ENCODE data around the gene FAM114A2. TPM values are rescaled to one million over a fixed set of nuclear protein-coding genes. Genes with fewer than 3 reads are reported as not detected.

The FAM114A2 gene
- total RNA-seq, 5 donors from 2014 or later (not counting 1 experiment from before 2014, with no cell fraction given) = 28.4 to 37.3 (median 34.5) TPM

DNA sequence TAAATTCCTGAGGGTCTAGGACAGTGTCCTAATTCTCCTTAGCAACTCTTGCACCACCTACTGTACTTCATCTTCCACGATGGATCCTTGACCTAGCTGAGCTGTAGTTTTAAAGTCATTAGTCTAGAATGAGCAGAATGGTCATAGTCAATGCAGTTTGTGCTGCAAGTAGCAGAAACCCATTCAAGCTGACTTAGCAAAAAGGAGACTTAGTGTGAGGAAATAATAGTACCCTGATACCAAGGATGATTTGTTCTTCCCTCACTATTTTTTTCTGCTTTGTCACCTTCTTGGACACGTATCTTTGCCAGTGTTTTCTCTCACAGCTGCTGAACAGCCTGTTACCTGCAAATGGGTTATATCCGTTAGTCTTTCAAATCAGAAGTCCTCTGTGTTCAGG, 5.4 kb upstream of the FAM114A2 start:
- no peaks in the 10 kb centered on the region for H3K27me3 ChIP-seq (replicated peaks in 1 of 2; ENCODE audit: control insufficient read depth in 2 of 2, extremely low read depth in 1 of 2, insufficient read depth in 2 of 2, low read length in 1 of 2)
- Mint-ChIP-seq H3K27ac (no peak overlapping the region), H3K27me3 (no peaks in the 10 kb centered on the region), H3K4me1 (peaks cover 78 to 81% (median 78%) of the 10 kb centered on the region in 3 donors), H3K4me3 (no peak overlapping the region), H3K9me3 (no peaks in the 10 kb centered on the region), H3K36me3 (peaks cover 27% of the 10 kb centered on the region)
- no peak overlapping the region for H3K27ac ChIP-seq (ENCODE audit: low read length)
- POLR2A ChIA-PET = no interaction called here
- CTCF ChIA-PET = no interaction called here
- 100% methylated on average over 1 of the region's 3 CpGs for WGBS (ENCODE audit: insufficient coverage)
- ATAC-seq (replicated peaks in 1 of 4) (no peak), DNase-seq (no peak)
- H3K9me3 ChIP-seq = no peaks in the 10 kb centered on the region
- H3K4me3 ChIP-seq (ENCODE audit: control insufficient read depth in 1 of 2, extremely low read depth in 1 of 2, low read length in 1 of 2) = no peak overlapping the region
- peaks cover 13 to 18% of the 10 kb centered on the region in 2 experiments for H3K4me1 ChIP-seq (ENCODE audit: control insufficient read depth in 1 of 2, extremely low read depth in 1 of 2, insufficient read depth in 2 of 2, low read length in 2 of 2)
- peaks cover 3 to 10% of the 10 kb centered on the region in 2 donors for H3K36me3 ChIP-seq (ENCODE audit: control insufficient read depth in 2 of 2, extremely low read depth in 1 of 2, insufficient read depth in 1 of 2, low read length in 1 of 2)

- Mint-ChIP-seq H3K36me3 (peaks cover 25% of the 10 kb centered on the region), H3K27ac (no peak overlapping the region), H3K9me3 (no peaks in the 10 kb centered on the region), H3K27me3 (no peaks in the 10 kb centered on the region), H3K4me1 (peaks cover 78 to 88% (median 81%) of the 10 kb centered on the region in 3 donors), H3K4me3 (no peak overlapping the region)
- ATAC-seq (replicated peaks in 1 of 4) (no peak), DNase-seq (no peak)
- H3K27me3 ChIP-seq (replicated peaks in 1 of 2; ENCODE audit: control insufficient read depth in 2 of 2, extremely low read depth in 1 of 2, insufficient read depth in 2 of 2, low read length in 1 of 2) = no peaks in the 10 kb centered on the region
- no peak overlapping the region for H3K4me3 ChIP-seq (ENCODE audit: control insufficient read depth in 1 of 2, extremely low read depth in 1 of 2, low read length in 1 of 2)
- CTCF ChIA-PET = no interaction called here
- H3K27ac ChIP-seq (ENCODE audit: low read length) = no peak overlapping the region
- no peaks in the 10 kb centered on the region for H3K9me3 ChIP-seq
- peaks cover 15 to 22% of the 10 kb centered on the region in 2 experiments for H3K4me1 ChIP-seq (ENCODE audit: control insufficient read depth in 1 of 2, extremely low read depth in 1 of 2, insufficient read depth in 2 of 2, low read length in 2 of 2)
- POLR2A ChIA-PET = no interaction called here
- WGBS (ENCODE audit: insufficient coverage) = no CpG with 5 or more reads among the region's 2 CpGs
- peaks cover 3 to 10% of the 10 kb centered on the region in 2 donors for H3K36me3 ChIP-seq (ENCODE audit: control insufficient read depth in 2 of 2, extremely low read depth in 1 of 2, insufficient read depth in 1 of 2, low read length in 1 of 2)
These were observed 4.1 kb upstream of the FAM114A2 start for GRCh38 chr5:154042766-154043165.

- Histone ChIP-seq H3K36me3 (ENCODE audit: control insufficient read depth in 2 of 2, extremely low read depth in 1 of 2, insufficient read depth in 1 of 2, low read length in 1 of 2) (peaks cover 1 to 7% of the 10 kb centered on the region in 2 donors), H3K27me3 (replicated peaks in 1 of 2; ENCODE audit: control insufficient read depth in 2 of 2, extremely low read depth in 1 of 2, insufficient read depth in 2 of 2, low read length in 1 of 2) (no peaks in the 10 kb centered on the region), H3K4me3 (ENCODE audit: control insufficient read depth in 1 of 2, extremely low read depth in 1 of 2, low read length in 1 of 2) (peak overlapping the region; percentile 75 to 93), H3K4me1 (ENCODE audit: control insufficient read depth in 1 of 2, extremely low read depth in 1 of 2, insufficient read depth in 2 of 2, low read length in 2 of 2) (peaks cover 13 to 16% of the 10 kb centered on the region in 2 experiments), H3K9me3 (no peaks in the 10 kb centered on the region), H3K27ac (ENCODE audit: low read length) (peak overlapping the region; percentile 91)
- Mint-ChIP-seq H3K27ac (peak overlapping the region; percentile 94 to 95), H3K27me3 (no peaks in the 10 kb centered on the region), H3K36me3 (peaks cover 6% of the 10 kb centered on the region), H3K4me3 (peak overlapping the region; percentile 97), H3K4me1 (peaks cover 71 to 74% (median 72%) of the 10 kb centered on the region in 3 donors), H3K9me3 (no peaks in the 10 kb centered on the region)
- no CpG with 5 or more reads among the region's 1 CpG for WGBS (ENCODE audit: insufficient coverage)
- no peak for ATAC-seq (replicated peaks in 1 of 4)
- CTCF ChIA-PET = interaction anchor here in 1 of 2 donors (0.5 to 1.7 kb wide), 5 partner anchors 33 to 151 kb away, joined by 3 to 8 read pairs (median 5); partner anchors contain the start of gene GALNT10
- POLR2A ChIA-PET = interaction anchor here (0.7 to 1.0 kb wide), 5 partner anchors 20 to 405 kb away, joined by 3 to 4 read pairs (median 3); partner anchors contain the start of gene GALNT10 (in 1 of the 2)
- no peak for DNase-seq
These were observed 734 bp upstream of the FAM114A2 start for GRCh38 chr5:154039458-154039829.

DNA sequence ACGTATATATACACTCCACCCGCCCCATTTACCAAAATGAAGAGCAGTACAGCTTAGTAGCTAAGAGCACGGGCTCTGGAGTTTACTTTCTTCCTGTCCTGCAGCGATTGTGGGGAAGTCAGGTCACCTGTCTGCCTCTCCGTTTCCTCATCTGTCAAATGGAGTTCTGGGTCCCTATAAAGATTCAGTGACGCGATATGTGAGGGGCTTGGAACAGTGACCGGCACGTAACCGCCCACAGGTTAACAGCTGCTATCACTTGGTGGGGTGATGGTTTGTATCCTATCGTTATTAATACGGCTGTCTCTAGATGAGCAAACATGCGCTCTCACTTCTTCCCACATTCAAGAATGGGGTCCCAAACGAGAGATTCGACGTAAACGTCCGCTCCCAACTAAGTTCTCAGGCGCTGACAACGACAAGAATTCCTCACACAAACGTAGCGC, 426 bp downstream of the FAM114A2 start:
- peak in 25 of 35 experiments; percentile 2 to 33 (median 17) for DNase-seq
- Histone ChIP-seq H3K9me3 (no peaks in the 10 kb centered on the region), H3K4me3 (ENCODE audit: control insufficient read depth in 1 of 2, extremely low read depth in 1 of 2, low read length in 1 of 2) (peak overlapping the region; percentile 75 to 93), H3K36me3 (ENCODE audit: control insufficient read depth in 2 of 2, extremely low read depth in 1 of 2, insufficient read depth in 1 of 2, low read length in 1 of 2) (no peaks in the 10 kb centered on the region), H3K27me3 (replicated peaks in 1 of 2; ENCODE audit: control insufficient read depth in 2 of 2, extremely low read depth in 1 of 2, insufficient read depth in 2 of 2, low read length in 1 of 2) (no peaks in the 10 kb centered on the region), H3K4me1 (ENCODE audit: control insufficient read depth in 1 of 2, extremely low read depth in 1 of 2, insufficient read depth in 2 of 2, low read length in 2 of 2) (peaks cover 13 to 16% of the 10 kb centered on the region in 2 experiments), H3K27ac (ENCODE audit: low read length) (peak overlapping the region; percentile 91)
- Mint-ChIP-seq H3K27ac (peak overlapping the region; percentile 94 to 95), H3K4me3 (peak overlapping the region; percentile 97), H3K4me1 (peaks cover 63 to 67% (median 64%) of the 10 kb centered on the region in 3 donors), H3K9me3 (no peaks in the 10 kb centered on the region), H3K36me3 (peaks cover 10% of the 10 kb centered on the region), H3K27me3 (no peaks in the 10 kb centered on the region)
- POLR2A ChIA-PET = interaction anchor here in 1 of 2 donors (1.0 kb wide), 1 partner anchor 406 kb away, joined by 3 read pairs; no protein-coding TSS in a partner anchor
- peak; percentile 37 to 47 (median 41) for ATAC-seq (replicated peaks in 1 of 4)
- CTCF ChIA-PET = interaction anchor here in 1 of 2 donors (0.7 to 1.7 kb wide), 4 partner anchors 12 to 152 kb away, joined by 4 to 6 read pairs (median 4); partner anchors contain the start of gene GALNT10
- under 1% methylated on average over 14 of the region's 22 CpGs for WGBS (ENCODE audit: insufficient coverage)

DNA sequence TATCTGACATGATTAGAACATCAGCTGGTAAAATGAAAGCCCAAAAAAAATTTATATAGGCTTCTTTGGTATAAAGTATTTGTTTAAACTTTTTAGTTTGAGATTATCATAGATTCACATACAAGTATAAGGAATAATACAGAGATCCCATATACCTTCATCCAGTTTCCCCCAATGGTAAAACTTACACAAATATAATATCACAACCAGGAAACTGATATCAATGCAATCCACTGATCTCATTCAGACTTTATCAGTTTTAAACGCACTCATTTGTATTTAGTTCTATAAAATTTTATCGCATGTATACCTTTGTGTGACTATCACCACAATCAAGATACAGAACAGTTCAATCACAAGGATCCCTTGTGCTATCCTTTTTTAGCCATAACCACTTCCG, 3.8 kb downstream of the FAM114A2 start:
- ChIA-PET CTCF (no interaction called here), POLR2A (no interaction called here)

DNA sequence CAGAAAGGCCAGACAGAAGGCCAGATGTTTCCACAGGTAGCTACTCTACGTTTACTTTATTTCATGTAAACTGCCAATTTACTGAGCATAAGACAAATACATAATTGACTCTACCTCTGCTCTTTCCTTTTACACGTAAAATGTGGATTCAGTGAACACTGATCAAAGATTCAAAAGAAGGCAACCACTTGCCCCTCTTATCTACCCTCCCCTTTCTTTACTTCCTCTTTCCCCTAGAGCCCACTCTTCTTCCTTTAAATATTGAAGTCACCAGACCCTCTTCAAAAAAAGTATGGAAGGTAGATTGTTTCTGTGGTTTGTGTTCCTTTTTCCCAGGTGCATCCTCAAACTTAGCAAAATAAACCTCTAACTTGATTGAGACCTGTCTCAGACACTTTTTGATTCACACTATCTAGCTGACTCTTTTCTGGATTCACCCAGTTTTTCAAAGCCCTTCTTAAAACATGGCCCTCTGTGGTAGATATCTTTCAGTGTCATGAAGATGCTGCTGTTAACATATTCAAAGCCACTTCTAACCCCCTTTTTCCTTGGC, 6.7 kb downstream of the FAM114A2 start:
- ATAC-seq (replicated peaks in 1 of 4) = no peak
- H3K4me3 Mint-ChIP-seq = no peak overlapping the region
- Histone ChIP-seq H3K9me3 (no peaks in the 10 kb centered on the region), H3K4me1 (ENCODE audit: control insufficient read depth in 1 of 2, extremely low read depth in 1 of 2, insufficient read depth in 2 of 2, low read length in 2 of 2) (no peaks in the 10 kb centered on the region), H3K4me3 (ENCODE audit: control insufficient read depth in 1 of 2, extremely low read depth in 1 of 2, low read length in 1 of 2) (no peak overlapping the region), H3K27ac (ENCODE audit: low read length) (no peak overlapping the region), H3K36me3 (ENCODE audit: control insufficient read depth in 2 of 2, extremely low read depth in 1 of 2, insufficient read depth in 1 of 2, low read length in 1 of 2) (peaks cover 0 to 34% of the 10 kb centered on the region in 2 donors), H3K27me3 (replicated peaks in 1 of 2; ENCODE audit: control insufficient read depth in 2 of 2, extremely low read depth in 1 of 2, insufficient read depth in 2 of 2, low read length in 1 of 2) (no peaks in the 10 kb centered on the region)
- H3K9me3 Mint-ChIP-seq = no peaks in the 10 kb centered on the region
- DNase-seq = no peak
- ChIA-PET CTCF (interaction anchor here in 1 of 2 donors (0.5 kb wide), 1 partner anchor 219 kb away, joined by 3 read pairs; no protein-coding TSS in a partner anchor), POLR2A (no interaction called here)
- WGBS (ENCODE audit: insufficient coverage) = 82% methylated on average over 2 of the region's 2 CpGs
- peaks cover 13 to 29% (median 26%) of the 10 kb centered on the region in 3 donors for H3K4me1 Mint-ChIP-seq
- H3K27ac Mint-ChIP-seq = no peak overlapping the region
- H3K36me3 Mint-ChIP-seq = peaks cover 50% of the 10 kb centered on the region
- no peaks in the 10 kb centered on the region for H3K27me3 Mint-ChIP-seq

More for the DNA sequence above, 3.8 kb downstream of the FAM114A2 start:
- Histone ChIP-seq H3K27me3 (replicated peaks in 1 of 2; ENCODE audit: control insufficient read depth in 2 of 2, extremely low read depth in 1 of 2, insufficient read depth in 2 of 2, low read length in 1 of 2) (no peaks in the 10 kb centered on the region), H3K4me3 (ENCODE audit: control insufficient read depth in 1 of 2, extremely low read depth in 1 of 2, low read length in 1 of 2) (no peak overlapping the region), H3K36me3 (ENCODE audit: control insufficient read depth in 2 of 2, extremely low read depth in 1 of 2, insufficient read depth in 1 of 2, low read length in 1 of 2) (peaks cover 0 to 13% of the 10 kb centered on the region in 2 donors), H3K27ac (ENCODE audit: low read length) (no peak overlapping the region), H3K4me1 (ENCODE audit: control insufficient read depth in 1 of 2, extremely low read depth in 1 of 2, insufficient read depth in 2 of 2, low read length in 2 of 2) (peaks cover 8 to 13% of the 10 kb centered on the region in 2 experiments), H3K9me3 (no peaks in the 10 kb centered on the region)
- Mint-ChIP-seq H3K4me3 (no peak overlapping the region), H3K9me3 (no peaks in the 10 kb centered on the region), H3K27me3 (no peaks in the 10 kb centered on the region), H3K4me1 (peaks cover 40 to 56% (median 51%) of the 10 kb centered on the region in 3 donors), H3K36me3 (peaks cover 32% of the 10 kb centered on the region), H3K27ac (no peak overlapping the region)
- ATAC-seq (replicated peaks in 1 of 4) = no peak
- no peak for DNase-seq
- no CpG with 5 or more reads among the region's 3 CpGs for WGBS (ENCODE audit: insufficient coverage)

Data from T-cell (primary cell).